ENCODE results near the gene CAMTA1.

DNA sequence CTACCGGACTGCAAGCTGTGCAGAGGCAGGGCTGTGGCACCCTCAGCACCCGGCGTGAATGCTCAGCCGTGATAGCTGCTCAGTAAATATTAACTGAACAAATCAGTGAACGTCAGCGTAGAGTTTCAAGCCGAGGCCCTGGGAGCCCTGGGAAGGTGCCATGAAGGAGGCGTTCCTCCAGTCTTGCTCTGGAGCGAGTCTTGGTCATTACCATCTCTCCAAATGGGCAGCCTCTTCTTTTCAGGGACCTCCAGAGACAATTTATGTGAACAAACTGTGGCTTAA lies 449.2 kb downstream of the CAMTA1 start:
- TF ChIP-seq, protein P1, sequence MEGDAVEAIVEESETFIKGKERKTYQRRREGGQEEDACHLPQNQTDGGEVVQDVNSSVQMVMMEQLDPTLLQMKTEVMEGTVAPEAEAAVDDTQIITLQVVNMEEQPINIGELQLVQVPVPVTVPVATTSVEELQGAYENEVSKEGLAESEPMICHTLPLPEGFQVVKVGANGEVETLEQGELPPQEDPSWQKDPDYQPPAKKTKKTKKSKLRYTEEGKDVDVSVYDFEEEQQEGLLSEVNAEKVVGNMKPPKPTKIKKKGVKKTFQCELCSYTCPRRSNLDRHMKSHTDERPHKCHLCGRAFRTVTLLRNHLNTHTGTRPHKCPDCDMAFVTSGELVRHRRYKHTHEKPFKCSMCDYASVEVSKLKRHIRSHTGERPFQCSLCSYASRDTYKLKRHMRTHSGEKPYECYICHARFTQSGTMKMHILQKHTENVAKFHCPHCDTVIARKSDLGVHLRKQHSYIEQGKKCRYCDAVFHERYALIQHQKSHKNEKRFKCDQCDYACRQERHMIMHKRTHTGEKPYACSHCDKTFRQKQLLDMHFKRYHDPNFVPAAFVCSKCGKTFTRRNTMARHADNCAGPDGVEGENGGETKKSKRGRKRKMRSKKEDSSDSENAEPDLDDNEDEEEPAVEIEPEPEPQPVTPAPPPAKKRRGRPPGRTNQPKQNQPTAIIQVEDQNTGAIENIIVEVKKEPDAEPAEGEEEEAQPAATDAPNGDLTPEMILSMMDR (IDR thresholded peaks at IDR 0.05; ENCODE audit: poor library complexity): no peak
- TF ChIP-seq EZH2 (IDR thresholded peaks at IDR 0.05; ENCODE audit: borderline replicate concordance): no peak

Measured in hepatocyte (in vitro differentiated cells).